DMS114 treated with DMSO at 0.1 percent for 48 hours (cell line): Measurements from ENCODE around the gene GPR161.
A peak's percentile ranks its signal among the peaks of the same experiment; 100 is the strongest.

ENCODE experiments used
- DNase-seq: peaks from one replicate; lab custom pipeline; 2025; ENCODE audit not compliant: unreplicated experiment; lab: John Stamatoyannopoulos, UW

Gene GPR161

GRCh38 chr1:168148916-168149315 is 12.2 kb upstream of the GPR161 start:
- DNase-seq, result no peak

- DNase-seq, result no peak
Measured at GRCh38 chr1:168146626-168147025, 9.9 kb upstream of the GPR161 start.

- DNase-seq, result no peak
Measured at GRCh38 chr1:168146160-168146539, 9.4 kb upstream of the GPR161 start.

- DNase-seq, result peak; percentile 35
Measured at GRCh38 chr1:168145184-168146159, 8.7 kb upstream of the GPR161 start.

GRCh38 chr1:168141871-168142385 is 5.2 kb upstream of the GPR161 start:
- DNase-seq, result no peak

- DNase-seq, result no peak
Measured at GRCh38 chr1:168139070-168139469, 2.3 kb upstream of the GPR161 start.

GRCh38 chr1:168138134-168138533 is 1.4 kb upstream of the GPR161 start:
- no peak for DNase-seq

GRCh38 chr1:168137515-168137821 is 738 bp upstream of the GPR161 start:
- no peak for DNase-seq

- DNase-seq, result no peak
Measured at GRCh38 chr1:168135921-168136708, 615 bp downstream of the GPR161 start.

GRCh38 chr1:168135116-168135920 is 1.4 kb downstream of the GPR161 start:
- DNase-seq, result no peak

GRCh38 chr1:168134642-168135041 is 2.1 kb downstream of the GPR161 start:
- DNase-seq, result no peak

GRCh38 chr1:168134132-168134531 is 2.6 kb downstream of the GPR161 start:
- DNase-seq, result no peak

- DNase-seq, result no peak
Measured at GRCh38 chr1:168129933-168130332, 6.8 kb downstream of the GPR161 start.

- no peak for DNase-seq
Measured at GRCh38 chr1:168127503-168127902, 9.2 kb downstream of the GPR161 start.

GRCh38 chr1:168125051-168125450 is 11.7 kb downstream of the GPR161 start:
- DNase-seq, result no peak

- DNase-seq, result no peak
Measured at GRCh38 chr1:168121401-168122011, 15.2 kb downstream of the GPR161 start.

- DNase-seq, result no peak
Measured at GRCh38 chr1:168119750-168120149, 17.0 kb downstream of the GPR161 start.

- DNase-seq, result no peak
Measured at GRCh38 chr1:168116327-168116799, 20.4 kb downstream of the GPR161 start.

GRCh38 chr1:168114845-168115244 is 21.9 kb downstream of the GPR161 start:
- DNase-seq, result no peak

GRCh38 chr1:168112673-168113305 is 23.9 kb downstream of the GPR161 start:
- no peak for DNase-seq
